ENCODE data around the gene PRKCZ.

Gene PRKCZ

DNA sequence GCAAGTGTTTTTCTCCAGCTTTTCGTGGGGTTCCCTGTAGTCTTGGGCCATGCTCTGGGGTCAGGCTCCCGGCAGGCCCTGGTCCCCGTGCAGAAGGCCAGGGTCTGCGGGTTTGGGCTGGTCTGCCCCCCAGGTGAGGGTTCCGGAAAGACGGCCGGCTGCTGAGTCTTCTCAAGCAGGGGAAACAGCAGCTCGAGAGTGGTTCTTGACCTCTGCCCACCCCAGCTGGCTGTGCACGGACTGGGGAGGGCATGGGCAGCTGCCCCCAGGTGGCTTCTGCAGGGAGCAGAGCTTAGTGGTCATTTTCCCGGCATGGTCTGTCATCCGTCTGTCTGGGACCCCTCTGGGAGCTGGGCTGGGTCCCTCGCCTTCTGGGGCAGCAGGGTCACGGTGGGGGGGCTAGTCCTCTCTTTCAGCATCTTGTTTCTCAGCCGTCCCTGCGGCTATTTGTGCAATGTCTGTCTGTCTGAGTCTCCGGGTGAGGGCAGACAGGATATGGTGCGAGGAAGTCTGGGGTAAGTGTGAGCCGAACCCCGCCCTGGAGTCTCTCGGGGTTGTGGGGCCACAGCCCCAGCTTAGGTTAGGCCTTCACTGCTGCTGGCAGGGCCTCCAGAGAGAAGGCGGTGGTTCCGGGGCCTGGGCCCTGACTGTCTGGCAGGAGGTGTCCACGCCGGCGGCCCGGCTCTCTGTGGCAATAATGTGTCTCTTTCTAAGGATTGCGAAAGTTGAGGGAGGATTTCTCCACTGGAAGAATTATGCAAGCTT, 184.0 kb downstream of the PRKCZ start:
- Histone ChIP-seq H3K4me3 (ENCODE audit: low read length in 2 of 2) (no peak overlapping the region), H4K91ac (ENCODE audit: low read depth, low read length, poor library complexity) (no peak overlapping the region), H3K23ac (ENCODE audit: low read depth, low read length, poor library complexity) (peak overlapping the region; percentile 92), H2BK15ac (ENCODE audit: low read length) (peak overlapping the region; percentile 31), H3K36me3 (replicated peaks in 1 of 2; ENCODE audit: control insufficient read depth in 2 of 2, insufficient read depth in 2 of 2, low read length in 2 of 2) (peaks cover 0 to 58% of the 10 kb centered on the region in 2 donors), H3K9ac (ENCODE audit: low read depth, low read length, poor library complexity) (no peak overlapping the region), H3K9me3 (replicated peaks in 1 of 2; ENCODE audit: control insufficient read depth in 2 of 2, insufficient read depth in 1 of 2, low read depth in 1 of 2, low read length in 2 of 2) (no peaks in the 10 kb centered on the region), H2AK5ac (ENCODE audit: low read depth, low read length) (peak overlapping the region; percentile 72), H2BK5ac (ENCODE audit: low read length) (no peak overlapping the region), H3K18ac (ENCODE audit: low read length) (peak overlapping the region; percentile 61), H2AFZ (ENCODE audit: low read length) (no peak overlapping the region), H3K79me1 (ENCODE audit: low read depth, low read length) (peaks cover 43% of the 10 kb centered on the region), H2BK12ac (ENCODE audit: low read length) (no peak overlapping the region), H3K27me3 (ENCODE audit: control insufficient read depth in 3 of 3, insufficient read depth in 3 of 3, low read depth in 1 of 3, low read length in 3 of 3) (no peaks in the 10 kb centered on the region), H3K27ac (replicated peaks; ENCODE audit: low read length) (peak overlapping the region; percentile 13), H2BK120ac (ENCODE audit: low read depth, low read length) (no peak overlapping the region), H3K4ac (ENCODE audit: low read length) (no peak overlapping the region), H3K4me2 (ENCODE audit: insufficient read depth, low read length, poor library complexity, severe bottlenecking) (peak overlapping the region; percentile 14), H3K14ac (ENCODE audit: low read length) (no peak overlapping the region), H3K4me1 (ENCODE audit: control insufficient read depth in 2 of 2, insufficient read depth in 1 of 2, low read depth in 1 of 2, low read length in 2 of 2) (peaks cover 36 to 40% of the 10 kb centered on the region in 2 donors), H4K8ac (ENCODE audit: low read depth, low read length) (no peak overlapping the region)
- WGBS, 2 donors (ENCODE audit: extremely low coverage in 2 of 2, insufficient read length in 2 of 2, insufficient replicate concordance in 1 of 2): no CpG with 5 or more reads among the region's 27 CpGs
- no peak for DNase-seq (ENCODE audit: low spot score)

DNA sequence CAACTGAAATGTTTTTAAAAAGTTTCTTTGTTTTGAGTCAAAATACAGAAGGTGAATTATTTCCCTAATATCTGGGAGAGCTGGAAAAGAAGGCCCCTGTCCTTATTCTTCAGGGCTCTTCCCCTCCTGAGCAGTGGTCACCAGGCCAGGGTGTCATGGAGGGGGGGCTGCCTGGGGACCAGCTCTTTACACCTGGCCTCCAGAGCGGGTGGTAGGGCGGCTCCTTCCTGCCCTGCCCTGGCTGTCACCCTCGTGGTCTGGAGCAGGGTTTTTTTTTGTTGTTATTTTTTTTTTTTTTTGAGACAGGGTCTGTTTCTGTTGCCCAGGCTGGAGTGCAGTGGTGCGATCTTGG, 184.5 kb downstream of the PRKCZ start:
- Histone ChIP-seq H3K36me3 (replicated peaks in 1 of 2; ENCODE audit: control insufficient read depth in 2 of 2, insufficient read depth in 2 of 2, low read length in 2 of 2) (peaks cover 0 to 58% of the 10 kb centered on the region in 2 donors), H3K23ac (ENCODE audit: low read depth, low read length, poor library complexity) (no peak overlapping the region), H2AFZ (ENCODE audit: low read length) (no peak overlapping the region), H4K8ac (ENCODE audit: low read depth, low read length) (no peak overlapping the region), H3K27me3 (ENCODE audit: control insufficient read depth in 3 of 3, insufficient read depth in 3 of 3, low read depth in 1 of 3, low read length in 3 of 3) (no peaks in the 10 kb centered on the region), H2BK5ac (ENCODE audit: low read length) (no peak overlapping the region), H3K14ac (ENCODE audit: low read length) (no peak overlapping the region), H3K4me3 (ENCODE audit: low read length in 2 of 2) (no peak overlapping the region), H4K91ac (ENCODE audit: low read depth, low read length, poor library complexity) (no peak overlapping the region), H3K79me1 (ENCODE audit: low read depth, low read length) (peaks cover 44% of the 10 kb centered on the region), H3K27ac (replicated peaks; ENCODE audit: low read length) (no peak overlapping the region), H3K9me3 (replicated peaks in 1 of 2; ENCODE audit: control insufficient read depth in 2 of 2, insufficient read depth in 1 of 2, low read depth in 1 of 2, low read length in 2 of 2) (no peaks in the 10 kb centered on the region), H3K4ac (ENCODE audit: low read length) (no peak overlapping the region), H3K9ac (ENCODE audit: low read depth, low read length, poor library complexity) (no peak overlapping the region), H3K18ac (ENCODE audit: low read length) (no peak overlapping the region), H2BK15ac (ENCODE audit: low read length) (no peak overlapping the region), H3K4me2 (ENCODE audit: insufficient read depth, low read length, poor library complexity, severe bottlenecking) (peak overlapping the region; percentile 14), H3K4me1 (ENCODE audit: control insufficient read depth in 2 of 2, insufficient read depth in 1 of 2, low read depth in 1 of 2, low read length in 2 of 2) (peaks cover 36 to 39% of the 10 kb centered on the region in 2 donors), H2BK120ac (ENCODE audit: low read depth, low read length) (no peak overlapping the region), H2BK12ac (ENCODE audit: low read length) (no peak overlapping the region), H2AK5ac (ENCODE audit: low read depth, low read length) (no peak overlapping the region)
- DNase-seq (ENCODE audit: low spot score): no peak
- no CpG with 5 or more reads among the region's 4 CpGs for WGBS, 2 donors (ENCODE audit: extremely low coverage in 2 of 2, insufficient read length in 2 of 2, insufficient replicate concordance in 1 of 2)

Data from neuronal stem cell (in vitro differentiated cells).